G401 (cell line): ENCODE results near the gene JADE2. TPM values are rescaled to one million over a fixed set of nuclear protein-coding genes. Genes with fewer than 3 reads are reported as not detected.
"Not testable (repeated sequence)": the region's sequence is repeated elsewhere in the genome, so short reads cannot be mapped to it uniquely, and the experiment has no call there.

Experiments used
- DNase-seq: peaks from one replicate; pipeline ENCODE4 v3.0.0-alpha.2; 2015; ENCODE audit warnings: low spot score
- in situ Hi-C: cut with HindIII; loops from 2 replicates; pipeline ENCODE4 v1.10.0; 2016; ENCODE audit warnings: low sequenced_read_pairs, mixed read lengths
- total RNA-seq: library from RNA; depleted of rRNA; stranded (reverse); fragments of >200 nt; shearing (Covaris generic); gene quantifications from 2 replicates; pipeline ENCODE4 v1.2.3, GENCODE V29; 2014; rRNA removed

The JADE2 gene
- 24.4 and 25.8 TPM in 2 replicates for total RNA-seq

GRCh38 chr5:134524826-134525682 is at the start of gene JADE2:
TSS of gene JADE2 (plus strand) at chr5:134525670. CDS start at chr5:134535858, 10,188 bp downstream.
- DNase-seq: peak; percentile 65
- in situ Hi-C loops: no loop called here

DNA sequence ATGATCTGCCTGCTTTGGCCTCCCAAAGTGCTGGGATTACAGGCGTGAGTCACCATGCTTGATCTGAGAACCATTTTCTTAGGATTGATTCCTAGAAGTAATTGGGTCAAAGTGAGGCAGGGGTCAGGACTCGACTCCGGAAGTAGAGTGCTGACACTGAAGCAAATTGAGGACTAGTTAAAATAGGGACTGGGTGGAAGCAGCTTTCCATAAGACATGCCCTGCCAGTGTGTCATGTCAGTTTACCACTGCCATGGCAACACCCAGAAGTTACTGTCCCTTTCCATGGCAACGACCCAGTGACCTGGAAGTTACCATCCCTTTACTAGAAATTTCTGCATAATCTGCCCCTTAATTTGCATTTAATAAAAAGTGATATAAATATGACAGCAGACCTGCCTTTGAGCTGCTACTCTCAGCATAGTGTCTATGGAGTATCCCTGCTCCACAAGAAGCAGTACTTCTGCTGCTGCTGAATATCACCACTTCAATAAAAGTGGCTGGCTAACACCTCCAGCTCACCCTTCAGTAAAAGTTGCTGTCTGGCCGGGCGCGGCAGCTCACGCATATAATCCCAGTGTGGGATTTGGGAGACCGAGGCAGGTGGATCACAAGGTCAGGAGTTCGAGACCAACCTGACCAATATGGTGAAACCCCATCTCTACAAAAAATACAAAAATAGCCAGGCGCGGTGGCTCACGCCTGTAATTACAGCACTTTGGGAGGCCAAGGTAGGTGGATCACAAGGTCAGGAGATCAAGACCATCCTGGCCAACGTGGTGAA is 47.8 kb upstream of the JADE2 start:
- in situ Hi-C loops: no loop called here
- DNase-seq: no peak

DNA sequence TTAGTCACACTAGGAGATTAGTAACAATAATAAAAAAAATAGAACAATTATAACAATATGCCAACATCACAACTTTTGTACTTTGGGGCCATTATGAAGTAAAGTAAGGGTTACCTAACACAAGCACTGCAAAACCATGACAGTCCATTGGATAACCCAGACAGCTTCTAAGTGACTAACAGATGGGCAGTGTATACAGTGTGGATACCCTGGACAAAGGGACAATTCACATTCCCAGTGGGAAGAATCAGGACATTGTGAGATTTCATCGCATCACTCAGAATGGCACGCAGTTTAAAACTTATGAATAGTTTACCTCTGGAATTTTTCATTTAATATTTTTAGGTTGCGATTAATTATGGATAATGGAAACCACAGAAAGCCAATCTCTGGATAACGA is 45.6 kb upstream of the JADE2 start:
- in situ Hi-C loops: no loop called here

DNA sequence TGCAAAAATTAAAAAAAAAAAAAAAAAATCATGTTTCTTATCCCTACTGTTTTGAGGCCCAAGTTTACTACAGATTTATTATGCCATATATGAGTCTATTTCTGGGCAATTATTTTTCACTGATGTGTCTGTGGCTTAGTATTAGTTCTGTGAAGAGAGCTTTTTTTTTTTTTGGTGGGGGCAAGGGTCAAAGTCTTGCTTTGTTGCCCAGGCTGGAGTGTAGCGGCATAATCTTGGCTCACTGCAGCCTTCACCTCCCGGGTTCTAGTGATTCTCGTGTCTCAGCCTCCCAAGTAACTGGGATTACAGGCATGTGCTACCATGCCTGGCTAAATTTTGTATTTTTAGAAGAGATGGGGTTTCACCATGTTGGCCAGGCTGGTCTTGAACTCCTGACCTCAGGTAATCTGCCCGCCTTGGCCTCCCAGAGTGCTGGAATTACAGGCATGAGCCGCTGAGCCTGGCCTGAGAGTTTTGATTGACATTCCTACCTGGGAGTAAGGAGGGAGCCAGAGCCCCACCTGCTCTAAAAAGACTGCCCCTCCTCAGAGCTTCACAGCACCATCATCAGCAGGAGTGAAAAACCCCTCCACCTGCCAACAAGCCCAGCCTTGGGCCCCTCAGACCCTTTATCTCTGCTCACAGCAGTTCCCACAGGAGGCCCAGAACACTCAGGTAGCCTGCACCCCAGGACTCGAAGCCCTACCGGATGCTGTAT is 36.1 kb upstream of the JADE2 start:
- no peak for DNase-seq
- in situ Hi-C loops: no loop called here

More for the DNA sequence above, 45.6 kb upstream of the JADE2 start:
- DNase-seq: no peak

DNA sequence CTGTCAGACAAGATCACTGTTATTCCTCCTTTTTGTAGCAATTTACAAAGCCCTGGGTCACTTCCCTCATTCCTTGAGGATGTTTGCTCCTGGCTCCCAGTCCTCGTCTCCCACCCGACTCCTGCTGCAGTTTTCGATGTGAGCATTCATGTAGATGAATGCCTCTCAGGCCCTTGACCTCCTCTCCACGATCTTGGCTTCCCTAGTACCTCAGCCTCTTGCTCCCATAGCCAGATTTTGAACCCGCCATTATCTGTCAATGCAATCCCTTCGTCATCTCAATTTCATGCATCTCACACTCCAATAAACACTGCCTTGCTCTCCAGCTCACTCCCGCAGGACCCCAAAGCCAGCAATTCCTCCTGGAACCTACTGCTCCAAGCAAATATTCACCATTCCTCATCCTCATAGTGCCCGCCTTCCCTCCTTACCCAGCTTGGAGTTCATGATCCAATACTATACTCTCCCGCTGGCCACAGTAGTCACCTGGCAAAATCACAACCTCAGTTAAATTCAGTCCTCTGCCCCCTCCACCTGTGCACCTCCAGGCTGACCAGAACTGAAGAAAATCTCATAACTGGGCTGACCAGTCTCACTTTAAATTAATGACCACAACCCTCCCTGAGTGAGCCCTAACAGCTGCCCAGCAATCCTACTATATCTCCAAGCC is 35.1 kb upstream of the JADE2 start:
- in situ Hi-C loops: no loop called here
- DNase-seq: no peak

DNA sequence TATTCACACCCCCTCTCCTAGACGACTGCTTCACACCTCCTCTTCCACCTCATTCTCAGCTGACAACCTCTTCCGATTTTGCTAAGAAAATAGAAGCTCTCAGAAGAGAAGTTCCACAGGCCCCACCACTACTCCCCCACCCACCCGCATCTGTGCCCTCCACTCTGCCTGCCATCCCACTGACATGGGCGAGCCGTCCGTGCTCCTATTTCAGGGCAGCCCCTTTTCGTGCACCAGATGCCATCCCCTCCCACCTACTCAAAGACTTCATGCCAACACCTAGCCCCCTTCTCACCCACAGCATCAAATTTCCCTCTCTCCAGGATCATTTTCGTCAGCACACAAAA is 34.6 kb upstream of the JADE2 start:
- in situ Hi-C loops: no loop called here
- no peak for DNase-seq

DNA sequence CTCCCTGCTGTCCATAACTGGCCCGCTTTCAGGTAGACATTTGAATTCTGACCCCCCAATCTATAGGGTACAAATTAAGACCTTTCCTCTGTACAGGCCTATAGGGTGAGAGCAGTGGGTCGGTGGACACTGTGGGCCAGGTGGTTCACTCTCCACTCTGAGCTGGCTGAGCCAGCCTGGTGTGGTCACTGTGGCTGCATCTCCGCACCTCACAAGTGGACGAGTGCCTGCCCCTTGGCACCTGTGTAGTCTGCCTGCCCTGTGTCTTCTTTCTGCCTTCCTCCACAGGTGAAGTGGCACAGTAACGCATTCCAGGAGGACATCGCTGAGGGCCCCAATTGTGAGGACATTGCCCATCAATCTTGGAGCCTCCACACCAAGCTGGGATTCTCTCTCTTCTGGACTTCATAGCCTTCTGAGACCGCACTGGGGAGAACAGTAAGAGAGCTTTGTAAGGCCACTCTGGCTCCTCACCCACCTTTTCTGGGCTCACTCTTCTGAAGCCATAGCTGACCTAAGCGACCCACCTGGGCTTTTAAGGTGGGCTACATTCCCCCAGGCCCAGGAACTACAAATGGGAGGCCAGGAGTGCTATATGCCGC is 33.5 kb upstream of the JADE2 start:
- in situ Hi-C loops: no loop called here
- no peak for DNase-seq

DNA sequence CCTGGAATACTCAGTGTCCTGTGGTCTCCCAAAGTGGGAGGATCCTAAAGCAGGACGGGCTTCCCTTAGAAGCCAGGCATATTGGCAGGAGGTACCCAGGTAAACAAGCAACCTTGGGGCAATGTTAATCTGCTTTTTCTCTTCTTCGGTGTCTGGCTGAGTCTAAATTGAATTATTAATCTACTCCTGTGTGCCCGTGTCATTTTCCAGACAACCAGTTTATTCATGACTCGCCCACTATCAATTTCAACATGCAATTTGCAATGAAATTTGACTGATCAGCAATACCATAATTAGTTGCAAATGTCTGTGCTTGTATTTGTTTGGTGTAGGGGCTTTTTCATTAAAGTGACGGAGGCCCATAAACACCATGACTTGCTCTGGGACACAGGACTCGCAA is 32.9 kb upstream of the JADE2 start:
- in situ Hi-C loops: no loop called here
- no peak for DNase-seq

GRCh38 chr5:134493461-134494055 is 31.9 kb upstream of the JADE2 start:
- in situ Hi-C loops: no loop called here
- DNase-seq: no peak

GRCh38 chr5:134494780-134495179 is 30.7 kb upstream of the JADE2 start:
- DNase-seq: no peak
- in situ Hi-C loops: no loop called here

DNA sequence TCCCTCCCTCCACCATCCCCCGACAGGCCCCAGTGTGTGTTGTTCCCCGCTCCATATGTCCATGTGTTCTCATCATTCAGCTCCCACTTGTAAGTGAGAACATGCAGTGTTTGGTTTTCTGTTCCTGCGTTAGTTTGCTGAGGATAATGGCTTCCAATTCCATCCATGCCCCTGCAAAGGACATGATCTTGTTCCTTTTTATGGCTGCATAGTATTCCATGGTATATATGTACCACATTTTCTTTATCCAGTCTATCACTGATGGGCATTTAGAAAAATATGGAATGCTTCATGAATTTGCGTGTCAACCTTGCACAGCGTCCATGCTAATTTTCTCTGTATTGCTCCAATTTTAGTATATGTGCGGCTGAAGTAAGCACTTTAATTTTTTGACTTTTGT is 25.6 kb upstream of the JADE2 start:
- in situ Hi-C loops, DNase-seq: not testable (repeated sequence)

DNA sequence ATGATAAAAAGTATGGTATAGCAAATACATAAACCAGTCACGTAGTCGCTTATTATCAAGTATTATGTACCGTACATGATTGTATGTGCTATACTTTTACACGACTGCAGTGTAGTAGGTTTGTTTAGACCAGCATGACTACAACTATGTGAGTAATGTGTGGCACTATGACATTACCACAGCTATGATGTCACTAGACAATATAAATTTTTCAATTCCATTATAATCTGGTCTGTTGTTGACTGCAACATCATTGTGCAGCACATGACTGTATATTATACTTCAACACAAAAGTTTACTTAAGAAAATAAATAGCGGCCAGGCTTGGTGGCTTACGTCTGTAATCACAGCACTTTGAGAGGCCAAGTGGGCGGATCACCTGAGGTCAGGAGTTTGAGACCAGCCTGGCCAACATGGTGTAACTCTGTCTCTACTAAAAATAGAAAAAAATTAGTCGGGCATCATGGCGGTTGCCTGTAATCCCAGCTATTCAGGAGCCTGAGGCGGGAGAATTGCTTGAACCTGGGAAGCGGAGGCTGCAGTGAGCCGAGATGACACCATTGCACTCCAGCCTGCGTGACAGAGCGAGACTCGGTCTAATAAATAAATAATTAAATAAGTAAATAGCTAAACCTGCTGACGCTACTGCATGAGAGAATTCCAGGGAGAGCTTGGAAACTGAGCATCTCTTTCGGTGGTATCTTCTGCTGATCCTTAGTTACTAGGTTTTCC is 24.6 kb upstream of the JADE2 start:
- no peak for DNase-seq
- in situ Hi-C loops: no loop called here

GRCh38 chr5:134502259-134502658 is 23.2 kb upstream of the JADE2 start:
- no peak for DNase-seq
- in situ Hi-C loops: no loop called here

- no peak for DNase-seq
- in situ Hi-C loops: no loop called here
Measured at GRCh38 chr5:134503088-134503936, 22.2 kb upstream of the JADE2 start.

DNA sequence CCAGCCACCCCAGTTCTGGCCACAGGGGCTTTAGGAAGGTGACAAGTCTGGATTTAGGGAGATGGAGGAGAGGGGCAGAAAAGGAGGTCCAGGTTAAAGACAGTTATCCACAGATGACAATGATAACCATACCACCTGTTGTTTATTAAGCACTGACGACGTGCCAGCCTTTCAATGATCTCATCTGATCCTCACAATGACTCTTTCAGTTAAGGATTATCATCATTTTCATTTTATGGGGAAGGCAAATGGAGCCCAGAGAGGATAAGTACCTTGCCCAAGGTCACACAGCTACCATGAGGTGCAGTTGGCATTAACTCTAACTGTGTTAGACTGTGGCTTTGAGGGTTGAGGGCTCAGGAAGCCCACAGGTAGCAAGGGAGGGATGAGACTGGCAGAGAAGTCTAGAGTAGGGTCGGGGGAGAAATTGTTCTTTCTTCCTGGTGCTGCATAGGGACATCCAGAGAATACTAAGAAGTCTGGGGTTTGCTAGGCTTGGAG is 21.5 kb upstream of the JADE2 start:
- in situ Hi-C loops: no loop called here
- no peak for DNase-seq

- in situ Hi-C loops: no loop called here
- no peak for DNase-seq
Measured at GRCh38 chr5:134504629-134505300, 20.7 kb upstream of the JADE2 start.
